Measurements from ENCODE around the gene GARNL3. TPM values are rescaled to one million over a fixed set of nuclear protein-coding genes. Genes with fewer than 3 reads are reported as not detected.

The GARNL3 gene
- total and polyA plus RNA-seq, 2 donors (not counting 3 experiments of a cell fraction or from before 2014, with no cell fraction given) = 1.4 to 8.3 TPM

DNA sequence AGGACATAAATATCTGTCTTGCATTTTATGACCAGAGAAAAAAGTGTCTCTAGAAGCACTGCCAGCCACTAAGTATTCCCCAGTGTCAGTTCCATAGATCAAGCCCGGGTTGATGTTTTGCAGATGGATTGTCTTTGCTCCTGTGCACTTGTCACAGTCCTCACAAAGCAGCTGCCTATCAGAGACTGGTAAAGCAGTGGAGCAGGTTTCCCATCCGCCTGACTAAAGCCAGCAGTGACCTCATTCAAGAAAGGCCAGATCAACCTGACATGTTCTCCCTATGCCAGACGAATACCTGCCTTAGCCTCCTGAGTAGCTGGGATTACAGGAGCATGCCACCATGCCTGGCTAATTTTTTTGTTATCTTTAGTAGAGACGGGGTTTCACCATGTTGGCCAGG lies 26.8 kb upstream of the GARNL3 start:
- intact Hi-C loops (cut with micrococcal nuclease) = no loop called here
- Histone ChIP-seq H2AFZ (ENCODE audit: low read depth, low read length) (no peak overlapping the region), H3K79me2 (ENCODE audit: control insufficient read depth, insufficient read depth, low read length) (no peaks in the 10 kb centered on the region), H3K9ac (replicated peaks; ENCODE audit: extremely low read depth, insufficient read depth, low read length) (no peak overlapping the region), H3K4me2 (ENCODE audit: insufficient read depth, low read length) (no peak overlapping the region), H3K36me3 (ENCODE audit: control insufficient read depth in 2 of 2, extremely low read depth in 1 of 2, insufficient read depth in 2 of 2, low read length in 2 of 2) (no peaks in the 10 kb centered on the region), H3K9me3 (replicated peaks; ENCODE audit: control insufficient read depth, insufficient read depth, low read length) (no peaks in the 10 kb centered on the region), H3K9me1 (replicated peaks; ENCODE audit: control insufficient read depth, extremely low read depth, insufficient read depth, low read length) (no peaks in the 10 kb centered on the region), H3K27me3 (ENCODE audit: control insufficient read depth in 2 of 2, insufficient read depth in 2 of 2, low read length in 2 of 2) (no peaks in the 10 kb centered on the region), H3K4me3 (replicated peaks in 1 of 3; ENCODE audit: insufficient read depth in 1 of 3, low read depth in 1 of 3, low read length in 3 of 3) (no peak overlapping the region), H3K27ac (ENCODE audit: insufficient read depth, low read depth, low read length) (no peak overlapping the region), H4K20me1 (replicated peaks; ENCODE audit: control insufficient read depth, extremely low read depth, insufficient read depth, low read length) (no peaks in the 10 kb centered on the region), H3K4me1 (ENCODE audit: control insufficient read depth, extremely low read depth, insufficient read depth, low read length) (no peaks in the 10 kb centered on the region)
- TF ChIP-seq FOS (IDR thresholded peaks at IDR 0.05; ENCODE audit: borderline replicate concordance, insufficient read depth, low read length) (no peak), POLR2AphosphoS5 (IDR thresholded peaks at IDR 0.05; ENCODE audit: insufficient read depth, low read depth, low read length) (no peak), EZH2 (IDR thresholded peaks at IDR 0.05; ENCODE audit: borderline replicate concordance, low read depth, low read length, severe bottlenecking) (no peak), JUN (IDR thresholded peaks at IDR 0.05; ENCODE audit: borderline replicate concordance, insufficient read depth, insufficient read length, low read depth) (no peak), POLR2A (IDR thresholded peaks at IDR 0.05; ENCODE audit: low read depth, low read length) (no peak), MYC (IDR thresholded peaks at IDR 0.05; ENCODE audit: low read depth, low read length) (no peak), GATA2 (IDR thresholded peaks at IDR 0.05; ENCODE audit: insufficient read depth, insufficient read length, low read depth, low read length) (no peak)
- TF ChIP-seq, protein P1, sequence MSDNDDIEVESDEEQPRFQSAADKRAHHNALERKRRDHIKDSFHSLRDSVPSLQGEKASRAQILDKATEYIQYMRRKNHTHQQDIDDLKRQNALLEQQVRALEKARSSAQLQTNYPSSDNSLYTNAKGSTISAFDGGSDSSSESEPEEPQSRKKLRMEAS (IDR thresholded peaks at IDR 0.05; ENCODE audit: insufficient read depth, insufficient read length) = no peak
- TF ChIP-seq, protein P2, sequence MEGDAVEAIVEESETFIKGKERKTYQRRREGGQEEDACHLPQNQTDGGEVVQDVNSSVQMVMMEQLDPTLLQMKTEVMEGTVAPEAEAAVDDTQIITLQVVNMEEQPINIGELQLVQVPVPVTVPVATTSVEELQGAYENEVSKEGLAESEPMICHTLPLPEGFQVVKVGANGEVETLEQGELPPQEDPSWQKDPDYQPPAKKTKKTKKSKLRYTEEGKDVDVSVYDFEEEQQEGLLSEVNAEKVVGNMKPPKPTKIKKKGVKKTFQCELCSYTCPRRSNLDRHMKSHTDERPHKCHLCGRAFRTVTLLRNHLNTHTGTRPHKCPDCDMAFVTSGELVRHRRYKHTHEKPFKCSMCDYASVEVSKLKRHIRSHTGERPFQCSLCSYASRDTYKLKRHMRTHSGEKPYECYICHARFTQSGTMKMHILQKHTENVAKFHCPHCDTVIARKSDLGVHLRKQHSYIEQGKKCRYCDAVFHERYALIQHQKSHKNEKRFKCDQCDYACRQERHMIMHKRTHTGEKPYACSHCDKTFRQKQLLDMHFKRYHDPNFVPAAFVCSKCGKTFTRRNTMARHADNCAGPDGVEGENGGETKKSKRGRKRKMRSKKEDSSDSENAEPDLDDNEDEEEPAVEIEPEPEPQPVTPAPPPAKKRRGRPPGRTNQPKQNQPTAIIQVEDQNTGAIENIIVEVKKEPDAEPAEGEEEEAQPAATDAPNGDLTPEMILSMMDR (IDR thresholded peaks at IDR 0.05; ENCODE audit: extremely low read depth in 1 of 2, insufficient read depth in 1 of 2, low read depth in 1 of 2, low read length in 2 of 2) = no peak
- no TSS peak for BruUV-seq (replicated peaks)
- DNase-seq (ENCODE audit: low read depth, low spot score) = no peak
- ChIA-PET POLR2A (no interaction called here), CTCF (no interaction called here)
- dilution Hi-C loops (cut with MboI; ENCODE audit: extremely low pct_ligation_motif_present, low sequenced_read_pairs) = no loop called here
- FAIRE-seq = no peak
